AG04450 (cell line): ENCODE data around the gene APOBEC2. TPM values are rescaled to one million over a fixed set of nuclear protein-coding genes. Genes with fewer than 3 reads are reported as not detected.

Source experiments
- CTCF ChIA-PET: fragments of 300-600, 350-600 bp; formaldehyde crosslinking; extraction: SDS; loops from one replicate; lab custom pipeline; 2022; ENCODE audit warnings: antibody characterized with exemption, inconsistent platforms; lab: Charles Lee
- POLR2A ChIA-PET: fragments of 350-600 bp; formaldehyde crosslinking; extraction: SDS; loops from one replicate; lab custom pipeline; 2021; ENCODE audit warnings: antibody characterized with exemption, inconsistent platforms; lab: Yijun Ruan, JAX
- DNase-seq: peaks from one replicate; pipeline ENCODE4 v3.0.0-alpha.2; 2011; ENCODE audit warnings: low read depth, low spot score
- H3K27ac ChIP-seq: one replicate; pipeline ENCODE4 v1.5.1; 2012; ENCODE audit warnings: low read depth, low read length, control low read depth
- H3K27me3 ChIP-seq: one replicate; pipeline ENCODE4 v1.6.0; 2012; ENCODE audit warnings: low read length; ENCODE audit not compliant: control insufficient read depth, insufficient read depth
- H3K4me3 ChIP-seq: 2 replicates; pipeline ENCODE4 v1.5.1; 2011; ENCODE audit warnings: mild to moderate bottlenecking, low read depth, low read length, control low read depth
- H3K9me3 ChIP-seq: 2 replicates; pipeline ENCODE4 v1.5.1; 2012; ENCODE audit warnings: low read length; ENCODE audit not compliant: control insufficient read depth, insufficient read depth
- CTCF ChIP-seq: IDR thresholded peaks from 2 replicates; pipeline ENCODE4 v1.5.1; 2011; ENCODE audit warnings: low read depth, low read length, control low read depth, inconsistent platforms
- polyA plus RNA-seq: library from polyadenylated mRNA; depleted of rRNA; stranded (reverse); fragments of >200 nt; gene quantifications from 2 replicates; pipeline ENCODE4 v1.2.3, GENCODE V29; 2011

APOBEC2 gene
- polyA plus RNA-seq, 1 experiment = not detected

GRCh38 chr6:41036186-41036585 is 16.8 kb upstream of the APOBEC2 start:
- ChIA-PET CTCF (interaction anchor here (0.8 to 6.2 kb wide), 5 partner anchors 8 to 31 kb away, joined by 3 to 51 read pairs (median 3); no protein-coding TSS in a partner anchor), POLR2A (interaction anchor here (1.3 kb wide), 1 partner anchor 12 kb away, joined by 3 read pairs; no protein-coding TSS in a partner anchor)
- DNase-seq = no peak
- peaks cover 19% of the 10 kb centered on the region for H3K27me3 ChIP-seq
- no peak overlapping the region for H3K4me3 ChIP-seq
- no peak overlapping the region for H3K27ac ChIP-seq
- TF ChIP-seq CTCF = no peak
- H3K9me3 ChIP-seq = no peaks in the 10 kb centered on the region; the same call in 1 of the 2 replicates

GRCh38 chr6:41036601-41037000 is 16.4 kb upstream of the APOBEC2 start:
- DNase-seq = no peak
- POLR2A ChIA-PET = no interaction called here
- H3K27ac ChIP-seq = no peak overlapping the region
- H3K27me3 ChIP-seq = peaks cover 19% of the 10 kb centered on the region
- no peaks in the 10 kb centered on the region; the same call in 1 of the 2 replicates for H3K9me3 ChIP-seq
- CTCF ChIA-PET = interaction anchor here (0.7 to 6.2 kb wide), 7 partner anchors 8 to 77 kb away, joined by 3 to 51 read pairs (median 3); no protein-coding TSS in a partner anchor
- no peak for TF ChIP-seq CTCF
- H3K4me3 ChIP-seq = no peak overlapping the region

DNA sequence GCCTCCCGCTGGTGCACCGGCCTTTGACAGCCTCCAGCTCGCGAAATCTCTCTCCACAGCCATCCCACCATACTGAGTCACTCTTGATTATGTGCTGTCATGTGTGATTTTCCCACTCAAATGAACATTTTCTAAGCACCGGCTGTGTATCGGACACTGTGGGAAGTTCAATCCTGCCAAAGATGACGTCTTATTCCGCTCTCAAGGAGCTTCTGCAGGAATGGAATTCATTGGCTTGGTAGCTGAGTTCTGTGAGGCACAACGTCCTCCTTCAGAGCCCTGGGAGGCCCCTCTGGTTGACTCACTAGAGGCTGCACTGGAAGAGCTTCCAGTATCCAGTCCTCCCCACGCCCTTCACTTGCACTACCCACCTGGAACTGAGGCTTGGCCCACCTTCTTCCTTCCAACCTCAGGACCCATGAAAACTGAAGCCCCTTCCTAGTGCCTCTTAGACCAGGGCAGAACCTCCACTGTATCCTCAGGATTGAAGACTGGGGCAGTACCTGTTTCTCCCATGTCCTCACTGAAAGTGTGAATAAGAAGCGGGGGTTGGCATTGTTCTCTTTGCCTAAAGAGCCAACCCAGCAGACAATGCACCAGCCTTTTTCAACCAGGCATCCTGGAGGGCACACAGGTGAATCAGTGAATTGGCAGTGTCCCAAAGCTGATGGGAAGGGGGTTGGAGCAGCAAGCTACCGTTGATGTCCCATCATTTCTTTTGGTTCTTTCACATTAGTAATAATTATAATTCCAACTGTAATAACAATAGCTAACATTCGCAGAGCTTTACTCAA is 15.7 kb upstream of the APOBEC2 start:
- no peak for TF ChIP-seq CTCF
- Histone ChIP-seq H3K4me3 (no peak overlapping the region), H3K27ac (no peak overlapping the region), H3K9me3 (no peaks in the 10 kb centered on the region; the same call in 1 of the 2 replicates), H3K27me3 (peaks cover 19% of the 10 kb centered on the region)
- DNase-seq = no peak
- CTCF ChIA-PET = interaction anchor here (0.7 to 6.2 kb wide), 6 partner anchors 9 to 77 kb away, joined by 3 to 51 read pairs (median 3); no protein-coding TSS in a partner anchor
- POLR2A ChIA-PET = no interaction called here

DNA sequence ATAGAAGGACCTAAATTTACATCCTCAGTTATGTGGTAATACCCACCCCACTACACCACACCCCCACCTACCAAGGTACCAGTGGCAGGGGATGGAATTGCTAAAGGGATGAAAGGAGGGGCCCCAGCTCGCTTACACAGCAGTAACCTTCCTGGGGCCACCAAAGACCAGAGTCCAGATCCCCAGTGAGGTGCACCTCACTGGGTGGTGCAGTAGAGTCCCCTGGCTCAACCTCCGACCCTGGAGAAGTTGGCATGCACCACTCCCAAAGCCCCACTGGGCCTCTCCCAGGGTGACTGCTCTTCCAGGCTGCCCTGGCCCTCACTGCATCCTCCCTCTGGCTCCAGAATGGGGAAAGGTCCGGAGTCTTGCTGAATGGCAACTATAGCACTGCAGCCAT is 14.8 kb upstream of the APOBEC2 start:
- ChIA-PET POLR2A (no interaction called here), CTCF (interaction anchor here (6.2 kb wide), 1 partner anchor 10 kb away, joined by 51 read pairs; no protein-coding TSS in a partner anchor)
- no peaks in the 10 kb centered on the region for H3K9me3 ChIP-seq
- H3K27me3 ChIP-seq = peaks cover 19% of the 10 kb centered on the region
- no peak for TF ChIP-seq CTCF
- no peak overlapping the region for H3K27ac ChIP-seq
- no peak overlapping the region for H3K4me3 ChIP-seq
- no peak for DNase-seq
